Measurements from ENCODE around the gene REC8. TPM values are rescaled to one million over a fixed set of nuclear protein-coding genes. Genes with fewer than 3 reads are reported as not detected.

REC8 gene
- total and polyA plus RNA-seq, 2 of the 13 experiments (the other 11 are each of a cell fraction or from before 2014, with no cell fraction given), result 3.4 to 14.7 TPM

DNA sequence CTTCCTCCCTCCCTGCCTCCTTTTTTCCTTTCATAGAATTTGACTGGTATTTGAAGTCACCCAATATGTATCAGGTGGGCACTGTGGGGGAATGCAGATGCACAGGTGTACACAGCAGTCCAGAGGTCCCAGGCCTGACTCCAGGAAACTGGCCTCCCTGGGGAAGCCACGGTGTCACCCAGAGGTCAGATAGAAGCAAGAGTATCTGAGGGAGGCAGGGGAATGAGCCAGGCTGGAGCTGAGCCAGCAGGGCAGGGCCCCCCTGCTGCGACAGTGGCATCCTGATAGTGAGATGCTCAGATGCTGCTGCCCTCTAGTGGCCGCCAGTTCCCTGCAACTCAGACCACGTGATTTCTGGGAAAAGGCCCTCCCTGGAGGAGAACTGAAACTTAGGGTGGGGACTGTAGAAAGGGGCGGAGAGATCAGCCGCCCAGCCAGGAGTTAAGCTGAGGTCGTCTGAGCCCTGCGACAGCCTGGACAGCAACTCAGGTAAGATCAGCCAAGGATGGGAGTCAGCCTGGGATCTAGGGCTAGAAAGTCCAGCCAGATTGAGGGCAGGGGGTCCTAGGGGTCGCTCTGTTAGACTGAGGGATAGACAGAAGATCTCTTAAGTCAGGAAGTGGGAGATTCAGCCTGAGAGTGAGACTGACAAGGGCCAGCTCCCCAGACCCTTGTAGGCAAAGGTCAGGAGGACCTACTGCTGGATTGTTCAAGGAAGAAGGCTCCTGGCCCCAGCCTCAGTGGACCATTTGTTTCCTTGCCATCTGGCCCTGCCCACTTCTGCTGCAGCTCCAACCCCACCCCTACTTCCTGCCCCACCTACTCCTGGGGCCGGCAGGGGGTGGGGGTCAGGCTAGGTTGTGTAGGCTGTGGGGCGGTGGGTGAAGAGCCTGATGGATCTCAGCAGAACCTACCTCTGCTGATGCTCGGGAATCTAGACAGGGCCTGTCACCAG lies 10.8 kb upstream of the REC8 start, which contains the start of gene IRF9 (continued):
- TF ChIP-seq ELF4 (CRISPR knock-in tag; IDR thresholded peaks at IDR 0.05; ENCODE audit: borderline replicate concordance), result peak; percentile 38; the same call in 1 of the 2 replicates
- TF ChIP-seq ISX (CRISPR knock-in tag; conservative IDR thresholded peaks at IDR 0.05), result 0 out of 2 replicates have a peak, but pooled peaks have one; percentile 25
- TF ChIP-seq, protein P1, sequence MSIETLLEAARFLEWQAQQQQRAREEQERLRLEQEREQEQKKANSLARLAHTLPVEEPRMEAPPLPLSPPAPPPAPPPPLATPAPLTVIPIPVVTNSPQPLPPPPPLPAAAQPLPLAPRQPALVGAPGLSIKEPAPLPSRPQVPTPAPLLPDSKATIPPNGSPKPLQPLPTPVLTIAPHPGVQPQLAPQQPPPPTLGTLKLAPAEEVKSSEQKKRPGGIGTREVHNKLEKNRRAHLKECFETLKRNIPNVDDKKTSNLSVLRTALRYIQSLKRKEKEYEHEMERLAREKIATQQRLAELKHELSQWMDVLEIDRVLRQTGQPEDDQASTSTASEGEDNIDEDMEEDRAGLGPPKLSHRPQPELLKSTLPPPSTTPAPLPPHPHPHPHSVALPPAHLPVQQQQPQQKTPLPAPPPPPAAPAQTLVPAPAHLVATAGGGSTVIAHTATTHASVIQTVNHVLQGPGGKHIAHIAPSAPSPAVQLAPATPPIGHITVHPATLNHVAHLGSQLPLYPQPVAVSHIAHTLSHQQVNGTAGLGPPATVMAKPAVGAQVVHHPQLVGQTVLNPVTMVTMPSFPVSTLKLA (IDR thresholded peaks at IDR 0.05), result peak; percentile 83
- TF ChIP-seq NCOR1 (IDR thresholded peaks at IDR 0.05; ENCODE audit: borderline replicate concordance, low read length), result no peak; the same call in 1 of the 2 replicates
- TF ChIP-seq ZNF660 (CRISPR knock-in tag; IDR thresholded peaks at IDR 0.05; ENCODE audit: borderline replicate concordance, low read depth), result no peak
- TF ChIP-seq, protein P2, sequence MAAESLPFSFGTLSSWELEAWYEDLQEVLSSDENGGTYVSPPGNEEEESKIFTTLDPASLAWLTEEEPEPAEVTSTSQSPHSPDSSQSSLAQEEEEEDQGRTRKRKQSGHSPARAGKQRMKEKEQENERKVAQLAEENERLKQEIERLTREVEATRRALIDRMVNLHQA (CRISPR knock-in tag; IDR thresholded peaks at IDR 0.05), result peak; percentile 87; the same call in 1 of the 2 replicates
- TF ChIP-seq, protein P3, sequence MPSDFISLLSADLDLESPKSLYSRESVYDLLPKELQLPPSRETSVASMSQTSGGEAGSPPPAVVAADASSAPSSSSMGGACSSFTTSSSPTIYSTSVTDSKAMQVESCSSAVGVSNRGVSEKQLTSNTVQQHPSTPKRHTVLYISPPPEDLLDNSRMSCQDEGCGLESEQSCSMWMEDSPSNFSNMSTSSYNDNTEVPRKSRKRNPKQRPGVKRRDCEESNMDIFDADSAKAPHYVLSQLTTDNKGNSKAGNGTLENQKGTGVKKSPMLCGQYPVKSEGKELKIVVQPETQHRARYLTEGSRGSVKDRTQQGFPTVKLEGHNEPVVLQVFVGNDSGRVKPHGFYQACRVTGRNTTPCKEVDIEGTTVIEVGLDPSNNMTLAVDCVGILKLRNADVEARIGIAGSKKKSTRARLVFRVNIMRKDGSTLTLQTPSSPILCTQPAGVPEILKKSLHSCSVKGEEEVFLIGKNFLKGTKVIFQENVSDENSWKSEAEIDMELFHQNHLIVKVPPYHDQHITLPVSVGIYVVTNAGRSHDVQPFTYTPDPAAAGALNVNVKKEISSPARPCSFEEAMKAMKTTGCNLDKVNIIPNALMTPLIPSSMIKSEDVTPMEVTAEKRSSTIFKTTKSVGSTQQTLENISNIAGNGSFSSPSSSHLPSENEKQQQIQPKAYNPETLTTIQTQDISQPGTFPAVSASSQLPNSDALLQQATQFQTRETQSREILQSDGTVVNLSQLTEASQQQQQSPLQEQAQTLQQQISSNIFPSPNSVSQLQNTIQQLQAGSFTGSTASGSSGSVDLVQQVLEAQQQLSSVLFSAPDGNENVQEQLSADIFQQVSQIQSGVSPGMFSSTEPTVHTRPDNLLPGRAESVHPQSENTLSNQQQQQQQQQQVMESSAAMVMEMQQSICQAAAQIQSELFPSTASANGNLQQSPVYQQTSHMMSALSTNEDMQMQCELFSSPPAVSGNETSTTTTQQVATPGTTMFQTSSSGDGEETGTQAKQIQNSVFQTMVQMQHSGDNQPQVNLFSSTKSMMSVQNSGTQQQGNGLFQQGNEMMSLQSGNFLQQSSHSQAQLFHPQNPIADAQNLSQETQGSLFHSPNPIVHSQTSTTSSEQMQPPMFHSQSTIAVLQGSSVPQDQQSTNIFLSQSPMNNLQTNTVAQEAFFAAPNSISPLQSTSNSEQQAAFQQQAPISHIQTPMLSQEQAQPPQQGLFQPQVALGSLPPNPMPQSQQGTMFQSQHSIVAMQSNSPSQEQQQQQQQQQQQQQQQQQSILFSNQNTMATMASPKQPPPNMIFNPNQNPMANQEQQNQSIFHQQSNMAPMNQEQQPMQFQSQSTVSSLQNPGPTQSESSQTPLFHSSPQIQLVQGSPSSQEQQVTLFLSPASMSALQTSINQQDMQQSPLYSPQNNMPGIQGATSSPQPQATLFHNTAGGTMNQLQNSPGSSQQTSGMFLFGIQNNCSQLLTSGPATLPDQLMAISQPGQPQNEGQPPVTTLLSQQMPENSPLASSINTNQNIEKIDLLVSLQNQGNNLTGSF (CRISPR knock-in tag; IDR thresholded peaks at IDR 0.05), result 0 out of 2 replicates have a peak, but pooled peaks have one; percentile 90
- TF ChIP-seq ZNF709 (CRISPR knock-in tag; IDR thresholded peaks at IDR 0.05), result peak; percentile 1; the same call in 1 of the 2 replicates
- TF ChIP-seq ZNF274 (CRISPR knock-in tag; IDR thresholded peaks at IDR 0.05), result peak; percentile 96
- peak; percentile 87 for TF ChIP-seq NR2C2 (CRISPR knock-in tag; IDR thresholded peaks at IDR 0.05; ENCODE audit: borderline replicate concordance)
- TF ChIP-seq, protein P4, sequence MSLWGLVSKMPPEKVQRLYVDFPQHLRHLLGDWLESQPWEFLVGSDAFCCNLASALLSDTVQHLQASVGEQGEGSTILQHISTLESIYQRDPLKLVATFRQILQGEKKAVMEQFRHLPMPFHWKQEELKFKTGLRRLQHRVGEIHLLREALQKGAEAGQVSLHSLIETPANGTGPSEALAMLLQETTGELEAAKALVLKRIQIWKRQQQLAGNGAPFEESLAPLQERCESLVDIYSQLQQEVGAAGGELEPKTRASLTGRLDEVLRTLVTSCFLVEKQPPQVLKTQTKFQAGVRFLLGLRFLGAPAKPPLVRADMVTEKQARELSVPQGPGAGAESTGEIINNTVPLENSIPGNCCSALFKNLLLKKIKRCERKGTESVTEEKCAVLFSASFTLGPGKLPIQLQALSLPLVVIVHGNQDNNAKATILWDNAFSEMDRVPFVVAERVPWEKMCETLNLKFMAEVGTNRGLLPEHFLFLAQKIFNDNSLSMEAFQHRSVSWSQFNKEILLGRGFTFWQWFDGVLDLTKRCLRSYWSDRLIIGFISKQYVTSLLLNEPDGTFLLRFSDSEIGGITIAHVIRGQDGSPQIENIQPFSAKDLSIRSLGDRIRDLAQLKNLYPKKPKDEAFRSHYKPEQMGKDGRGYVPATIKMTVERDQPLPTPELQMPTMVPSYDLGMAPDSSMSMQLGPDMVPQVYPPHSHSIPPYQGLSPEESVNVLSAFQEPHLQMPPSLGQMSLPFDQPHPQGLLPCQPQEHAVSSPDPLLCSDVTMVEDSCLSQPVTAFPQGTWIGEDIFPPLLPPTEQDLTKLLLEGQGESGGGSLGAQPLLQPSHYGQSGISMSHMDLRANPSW (CRISPR knock-in tag; IDR thresholded peaks at IDR 0.05; ENCODE audit: borderline replicate concordance), result peak; percentile 100
- TF ChIP-seq EEA1 (CRISPR knock-in tag; IDR thresholded peaks at IDR 0.05; ENCODE audit: borderline replicate concordance), result peak; percentile 72; the same call in 1 of the 2 replicates
- TF ChIP-seq PHF8 (CRISPR knock-in tag; IDR thresholded peaks at IDR 0.05), result peak; percentile 81
- TF ChIP-seq ZNF547 (CRISPR knock-in tag; IDR thresholded peaks at IDR 0.05), result peak; percentile 95
- TF ChIP-seq, protein P5, sequence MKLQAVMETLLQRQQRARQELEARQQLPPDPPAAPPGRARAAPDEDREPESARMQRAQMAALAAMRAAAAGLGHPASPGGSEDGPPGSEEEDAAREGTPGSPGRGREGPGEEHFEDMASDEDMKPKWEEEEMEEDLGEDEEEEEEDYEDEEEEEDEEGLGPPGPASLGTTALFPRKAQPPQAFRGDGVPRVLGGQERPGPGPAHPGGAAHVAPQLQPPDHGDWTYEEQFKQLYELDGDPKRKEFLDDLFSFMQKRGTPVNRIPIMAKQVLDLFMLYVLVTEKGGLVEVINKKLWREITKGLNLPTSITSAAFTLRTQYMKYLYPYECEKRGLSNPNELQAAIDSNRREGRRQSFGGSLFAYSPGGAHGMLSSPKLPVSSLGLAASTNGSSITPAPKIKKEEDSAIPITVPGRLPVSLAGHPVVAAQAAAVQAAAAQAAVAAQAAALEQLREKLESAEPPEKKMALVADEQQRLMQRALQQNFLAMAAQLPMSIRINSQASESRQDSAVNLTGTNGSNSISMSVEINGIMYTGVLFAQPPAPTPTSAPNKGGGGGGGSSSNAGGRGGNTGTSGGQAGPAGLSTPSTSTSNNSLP (IDR thresholded peaks at IDR 0.05; ENCODE audit: low read depth, low read length), result peak; percentile 70; the same call in 1 of the 2 replicates

Measured in HepG2 (cell line).